Epithelial cell of proximal tubule (primary cell): Measurements from ENCODE around the gene PLXNA4. TPM values are rescaled to one million over a fixed set of nuclear protein-coding genes. Genes with fewer than 3 reads are reported as not detected.

Source experiments
- DNase-seq: peaks from one replicate; pipeline ENCODE4 v3.0.0-alpha.2; 2011; ENCODE audit warnings: low read depth
- H3K4me3 ChIP-seq: 2 replicates; pipeline ENCODE4 v1.5.1; 2011; ENCODE audit warnings: low read depth, mild to moderate bottlenecking, low read length
- CTCF ChIP-seq: conservative IDR thresholded peaks from 2 replicates; pipeline ENCODE4 v1.5.1; 2012; ENCODE audit warnings: low read depth, mild to moderate bottlenecking, low read length
- total RNA-seq: library from RNA; depleted of rRNA; stranded (reverse); fragments of >200 nt; gene quantifications from 2 replicates; pipeline ENCODE4 v1.2.3, GENCODE V29; 2015

PLXNA4 gene
- total RNA-seq, 1 donor from 2014 or later, result not detected

- TF ChIP-seq CTCF, result no peak
- no peak overlapping the region for H3K4me3 ChIP-seq
- no peak for DNase-seq
Measured at GRCh38 chr7:132485600-132486273, 90.5 kb downstream of the PLXNA4 start.

GRCh38 chr7:132485136-132485535 lies 91.1 kb downstream of the PLXNA4 start:
- DNase-seq, result no peak
- TF ChIP-seq CTCF, result no peak
- H3K4me3 ChIP-seq, result no peak overlapping the region

- DNase-seq, result no peak
- no peak overlapping the region for H3K4me3 ChIP-seq
- no peak for TF ChIP-seq CTCF
Measured at GRCh38 chr7:132482866-132483265, 93.4 kb downstream of the PLXNA4 start.

- TF ChIP-seq CTCF, result no peak
- H3K4me3 ChIP-seq, result no peak overlapping the region
- no peak for DNase-seq
Measured at GRCh38 chr7:132480534-132480933, 95.7 kb downstream of the PLXNA4 start.

GRCh38 chr7:132476541-132476940 lies 99.7 kb downstream of the PLXNA4 start:
- no peak overlapping the region for H3K4me3 ChIP-seq
- no peak for DNase-seq
- no peak for TF ChIP-seq CTCF

GRCh38 chr7:132475669-132476116 lies 100.6 kb downstream of the PLXNA4 start:
- TF ChIP-seq CTCF, result no peak
- H3K4me3 ChIP-seq, result no peak overlapping the region
- DNase-seq, result no peak

- no peak for TF ChIP-seq CTCF
- DNase-seq, result no peak
- no peak overlapping the region for H3K4me3 ChIP-seq
Measured at GRCh38 chr7:132475037-132475668, 101.1 kb downstream of the PLXNA4 start.
